Neuronal stem cell (in vitro differentiated cells): ENCODE results near the gene RASSF5.

Source experiments
- DNase-seq: peaks from one replicate; pipeline ENCODE4 v3.0.0-alpha.2; 2013; ENCODE audit warnings: low spot score
- H2AFZ ChIP-seq: one replicate; pipeline ENCODE4 v1.6.1; 2013; ENCODE audit warnings: mild to moderate bottlenecking, low read length, inconsistent platforms
- H2AK5ac ChIP-seq: 2 replicates; pipeline ENCODE4 v1.6.1; 2013; ENCODE audit warnings: low read depth, mild to moderate bottlenecking, inconsistent platforms, low read length, moderate library complexity, mixed read lengths
- H2BK120ac ChIP-seq: 2 replicates; pipeline ENCODE4 v1.6.1; 2013; ENCODE audit warnings: low read depth, mild to moderate bottlenecking, inconsistent platforms, low read length, moderate library complexity, mixed read lengths
- H2BK12ac ChIP-seq: one replicate; pipeline ENCODE4 v1.6.1; 2013; ENCODE audit warnings: low read length, inconsistent platforms
- H2BK15ac ChIP-seq: 2 replicates; pipeline ENCODE4 v1.6.1; 2013; ENCODE audit warnings: mild to moderate bottlenecking, low read length, inconsistent platforms, mixed read lengths
- H2BK5ac ChIP-seq: one replicate; pipeline ENCODE4 v1.6.1; 2013; ENCODE audit warnings: inconsistent platforms, mild to moderate bottlenecking, low read length, moderate library complexity
- H3K14ac ChIP-seq: one replicate; pipeline ENCODE4 v1.6.1; 2013; ENCODE audit warnings: low read length, inconsistent platforms
- H3K18ac ChIP-seq: 2 replicates; pipeline ENCODE4 v1.6.1; 2013; ENCODE audit warnings: low read length, inconsistent platforms
- H3K23ac ChIP-seq: 2 replicates; pipeline ENCODE4 v1.6.1; 2013; ENCODE audit warnings: low read depth, mild to moderate bottlenecking, mixed read lengths, low read length, inconsistent platforms; ENCODE audit not compliant: poor library complexity
- H3K27ac ChIP-seq: replicated peaks from 3 replicates; pipeline ENCODE4 v1.5.1; 2013; ENCODE audit warnings: low read length, inconsistent platforms
- H3K27me3 ChIP-seq, 3 experiments: 2 replicates each; pipeline ENCODE4 v1.6.1; 2013; ENCODE audit warnings: low read length in 3 of 3, mild to moderate bottlenecking in 2 of 3, inconsistent platforms in 1 of 3, low read depth in 1 of 3, mixed read lengths in 1 of 3, moderate library complexity in 1 of 3; ENCODE audit not compliant: control insufficient read depth in 3 of 3, insufficient read depth in 3 of 3
- H3K36me3 ChIP-seq, 2 donors: replicated peaks in 1 of 2; 2 replicates each; pipeline ENCODE4 v1.6.1; 2013; ENCODE audit warnings: low read length in 2 of 2; ENCODE audit not compliant: control insufficient read depth in 2 of 2, insufficient read depth in 2 of 2
- H3K4ac ChIP-seq: 2 replicates; pipeline ENCODE4 v1.6.1; 2013; ENCODE audit warnings: inconsistent platforms, mild to moderate bottlenecking, low read length, moderate library complexity
- H3K4me1 ChIP-seq, 2 donors: 1 replicate in 1 of 2; 2 replicates in 1 of 2; pipeline ENCODE4 v1.6.1; 2013; ENCODE audit warnings: low read length in 2 of 2, low read depth in 1 of 2; ENCODE audit not compliant: control insufficient read depth in 2 of 2, insufficient read depth in 1 of 2
- H3K4me2 ChIP-seq: one replicate; pipeline ENCODE4 v1.6.1; 2013; ENCODE audit warnings: mild to moderate bottlenecking, low read length, inconsistent platforms; ENCODE audit not compliant: insufficient read depth, poor library complexity, severe bottlenecking
- H3K4me3 ChIP-seq, 2 donors: 2 replicates each; pipeline ENCODE4 v1.5.1; 2013; ENCODE audit warnings: low read length in 2 of 2, mild to moderate bottlenecking in 2 of 2, inconsistent platforms in 1 of 2, moderate library complexity in 1 of 2
- H3K79me1 ChIP-seq: one replicate; pipeline ENCODE4 v1.6.1; 2013; ENCODE audit warnings: low read depth, mild to moderate bottlenecking, inconsistent platforms, low read length, moderate library complexity
- H3K9ac ChIP-seq: one replicate; pipeline ENCODE4 v1.6.1; 2013; ENCODE audit warnings: mild to moderate bottlenecking, low read depth, low read length, inconsistent platforms; ENCODE audit not compliant: poor library complexity
- H3K9me3 ChIP-seq, 2 donors: replicated peaks in 1 of 2; 2 replicates each; pipeline versions ENCODE3 to v1.6.1; 2013; ENCODE audit warnings: low read length in 2 of 2, mild to moderate bottlenecking in 2 of 2, inconsistent platforms in 1 of 2, low read depth in 1 of 2, mixed read lengths in 1 of 2, moderate library complexity in 1 of 2; ENCODE audit not compliant: control insufficient read depth in 2 of 2, insufficient read depth in 1 of 2
- H4K8ac ChIP-seq: one replicate; pipeline ENCODE4 v1.6.1; 2013; ENCODE audit warnings: low read depth, mild to moderate bottlenecking, inconsistent platforms, low read length, moderate library complexity
- H4K91ac ChIP-seq: one replicate; pipeline ENCODE4 v1.6.1; 2013; ENCODE audit warnings: low read length, low read depth, mild to moderate bottlenecking, inconsistent platforms; ENCODE audit not compliant: poor library complexity
- WGBS, 2 donors: extraction: QIAGEN DNeasy Blood & Tissue Kit; methylation state at CpG; one replicate each; pipeline ENCODE4 v1.1.7; 2013; ENCODE audit warnings: missing lambda C conversion rate in 2 of 2, mixed read lengths in 1 of 2; ENCODE audit not compliant: insufficient read length in 2 of 2, insufficient replicate concordance in 1 of 2; ENCODE audit errors: extremely low coverage in 2 of 2; 5-methylcytosine and 5-hydroxymethylcytosine counted together

Gene RASSF5

DNA sequence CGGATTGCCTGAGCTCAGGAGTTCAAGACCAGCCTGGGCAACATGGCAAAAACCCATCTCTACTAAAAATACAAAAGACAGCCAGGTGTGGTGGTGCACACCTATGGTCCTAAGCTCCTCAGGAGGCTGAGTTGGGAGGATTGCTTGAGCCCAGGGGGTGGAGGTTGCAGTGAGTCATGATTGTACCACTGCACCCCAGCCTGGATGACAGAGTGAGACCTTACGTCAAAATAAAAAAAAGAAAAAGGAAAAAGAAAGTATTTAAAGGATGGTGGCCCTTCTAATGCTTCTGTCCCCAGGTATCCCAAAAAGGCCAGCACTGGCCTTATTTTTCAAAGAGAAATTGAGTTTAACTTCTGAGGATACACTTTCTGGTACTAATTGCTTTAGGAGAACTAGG is 35.3 kb upstream of the RASSF5 start:
- H3K27me3 ChIP-seq = no peaks in the 10 kb centered on the region
- H4K91ac ChIP-seq = no peak overlapping the region
- H3K9ac ChIP-seq = no peak overlapping the region
- no peaks in the 10 kb centered on the region for H3K36me3 ChIP-seq
- H2BK120ac ChIP-seq = no peak overlapping the region
- no peak for DNase-seq
- no peak overlapping the region for H3K4me3 ChIP-seq
- no peak overlapping the region for H2BK5ac ChIP-seq
- peaks cover 33 to 36% of the 10 kb centered on the region in 2 donors for H3K4me1 ChIP-seq
- H3K23ac ChIP-seq = no peak overlapping the region
- no peak overlapping the region for H3K4ac ChIP-seq
- no peak overlapping the region for H3K4me2 ChIP-seq
- H3K27ac ChIP-seq = no peak overlapping the region
- H3K9me3 ChIP-seq = no peaks in the 10 kb centered on the region
- H2AFZ ChIP-seq = peak overlapping the region; percentile 32
- H3K79me1 ChIP-seq = no peaks in the 10 kb centered on the region
- no peak overlapping the region for H2BK15ac ChIP-seq
- no peak overlapping the region for H4K8ac ChIP-seq
- no peak overlapping the region for H2BK12ac ChIP-seq
- H3K14ac ChIP-seq = no peak overlapping the region
- WGBS, 2 donors = no CpG with 5 or more reads among the region's 2 CpGs
- H3K18ac ChIP-seq = no peak overlapping the region
- no peak overlapping the region for H2AK5ac ChIP-seq

GRCh38 chr1:206472454-206472853 is 34.9 kb upstream of the RASSF5 start:
- Histone ChIP-seq H3K14ac (no peak overlapping the region), H3K18ac (no peak overlapping the region), H3K23ac (peak overlapping the region; percentile 51), H3K36me3 (no peaks in the 10 kb centered on the region), H2BK5ac (no peak overlapping the region), H3K27ac (no peak overlapping the region), H4K91ac (no peak overlapping the region), H3K79me1 (no peaks in the 10 kb centered on the region), H3K9me3 (no peaks in the 10 kb centered on the region), H3K4me3 (peak overlapping the region in 1 of 2 donors; percentile 48), H4K8ac (no peak overlapping the region), H2BK15ac (no peak overlapping the region), H2BK12ac (no peak overlapping the region), H3K4me2 (no peak overlapping the region), H3K9ac (no peak overlapping the region), H3K4me1 (peaks cover 30 to 35% of the 10 kb centered on the region in 2 donors), H2AFZ (peak overlapping the region; percentile 32), H3K27me3 (no peaks in the 10 kb centered on the region), H2AK5ac (no peak overlapping the region), H2BK120ac (no peak overlapping the region), H3K4ac (no peak overlapping the region)
- no CpG with 5 or more reads among the region's 3 CpGs for WGBS, 2 donors
- DNase-seq = no peak

DNA sequence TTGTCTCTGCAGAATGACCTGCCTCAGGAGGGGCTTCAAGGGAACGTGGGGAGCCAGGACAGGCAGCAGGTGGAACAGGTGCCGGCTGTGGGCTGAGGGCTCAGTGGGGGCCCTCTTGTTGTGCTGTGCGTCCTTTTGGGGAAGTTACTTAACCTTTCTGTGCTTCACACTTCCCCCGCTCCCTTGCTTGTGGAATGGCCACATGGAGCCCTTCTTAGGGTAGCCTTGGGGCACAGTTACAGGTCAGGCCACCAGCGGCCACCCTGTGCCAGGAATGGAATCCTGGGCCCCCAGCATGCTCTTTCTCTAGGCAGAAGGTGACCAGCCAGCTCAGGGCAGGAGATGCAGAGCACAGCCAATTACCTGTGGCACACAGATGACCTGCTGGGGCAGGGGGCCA is 34.4 kb upstream of the RASSF5 start:
- peak overlapping the region; percentile 51 for H3K23ac ChIP-seq
- no peaks in the 10 kb centered on the region for H3K27me3 ChIP-seq

GRCh38 chr1:206476058-206476457 is 31.3 kb upstream of the RASSF5 start:
- no peak overlapping the region for H2BK12ac ChIP-seq
- no peak overlapping the region for H4K8ac ChIP-seq
- H3K23ac ChIP-seq = no peak overlapping the region
- H2AK5ac ChIP-seq = no peak overlapping the region
- H3K14ac ChIP-seq = no peak overlapping the region
- H4K91ac ChIP-seq = no peak overlapping the region
- WGBS, 2 donors = no CpG with 5 or more reads among the region's 17 CpGs
- H2BK5ac ChIP-seq = no peak overlapping the region
- no peak for DNase-seq
- no peak overlapping the region for H3K4me3 ChIP-seq
- H3K4me2 ChIP-seq = no peak overlapping the region
- no peak overlapping the region for H2BK15ac ChIP-seq
- H3K27me3 ChIP-seq = no peaks in the 10 kb centered on the region
- no peaks in the 10 kb centered on the region for H3K9me3 ChIP-seq
- no peak overlapping the region for H3K9ac ChIP-seq
- H3K79me1 ChIP-seq = no peaks in the 10 kb centered on the region
- no peak overlapping the region for H2BK120ac ChIP-seq
- H3K18ac ChIP-seq = peak overlapping the region; percentile 7
- H3K36me3 ChIP-seq = no peaks in the 10 kb centered on the region
- no peak overlapping the region for H3K4ac ChIP-seq
- peaks cover 16 to 18% of the 10 kb centered on the region in 2 donors for H3K4me1 ChIP-seq
- H2AFZ ChIP-seq = no peak overlapping the region
- H3K27ac ChIP-seq = no peak overlapping the region

More for the DNA sequence above, 34.4 kb upstream of the RASSF5 start:
- Histone ChIP-seq H3K14ac (no peak overlapping the region), H3K9ac (peak overlapping the region; percentile 9), H3K4me3 (no peak overlapping the region), H3K4me2 (no peak overlapping the region), H2AFZ (peak overlapping the region; percentile 32), H2BK12ac (peak overlapping the region; percentile 43), H4K8ac (no peak overlapping the region), H3K18ac (peak overlapping the region; percentile 50), H3K4me1 (peaks cover 30 to 35% of the 10 kb centered on the region in 2 donors), H3K4ac (no peak overlapping the region), H3K36me3 (no peaks in the 10 kb centered on the region), H2BK5ac (no peak overlapping the region), H2AK5ac (peak overlapping the region; percentile 16), H2BK120ac (no peak overlapping the region), H3K27ac (no peak overlapping the region), H3K79me1 (no peaks in the 10 kb centered on the region), H2BK15ac (peak overlapping the region; percentile 14), H3K9me3 (no peaks in the 10 kb centered on the region), H4K91ac (no peak overlapping the region)
- no peak for DNase-seq
- no CpG with 5 or more reads among the region's 5 CpGs for WGBS, 2 donors
